Sigmoid colon (tissue), 7 donors: ENCODE measurements around the gene HELLS. TPM values are rescaled to one million over a fixed set of nuclear protein-coding genes. Genes with fewer than 3 reads are reported as not detected.
"Not testable (repeated sequence)": the region's sequence is repeated elsewhere in the genome, so short reads cannot be mapped to it uniquely, and the experiment has no call there.

ENCODE experiments used
- DNase-seq: peaks from one replicate; pipeline ENCODE4 v3.0.0-alpha.2; 2019
- H3K27ac ChIP-seq, 4 donors: fragments of 200-600 bp; sonication (generic); one replicate each; pipeline ENCODE4 v1.5.1; 2016 to 2019; ENCODE audit warnings: mild to moderate bottlenecking in 1 of 4
- H3K27me3 ChIP-seq, 3 donors: fragments of 200-600 bp; sonication (generic); one replicate each; pipeline ENCODE4 v1.5.1; 2019; ENCODE audit warnings: mild to moderate bottlenecking in 1 of 3
- H3K36me3 ChIP-seq, 4 donors: fragments of 200-600 bp; sonication (generic); one replicate each; pipeline ENCODE4 v1.5.1; 2016 to 2019
- H3K4me1 ChIP-seq, 4 donors: fragments of 200-600 bp; sonication (generic); one replicate each; pipeline ENCODE4 v1.5.1; 2017 to 2019
- H3K4me3 ChIP-seq, 4 donors: fragments of 200-600 bp; sonication (generic); one replicate each; pipeline ENCODE4 v1.5.1; 2017 to 2019; ENCODE audit warnings: mild to moderate bottlenecking in 2 of 4, moderate library complexity in 1 of 4
- H3K9me3 ChIP-seq, 4 donors: fragments of 200-600 bp in 3 of 4; sonication (generic) in 3 of 4; one replicate each; pipeline versions ENCODE4 v1.5.1 to v1.6.1; 2013 to 2019
- CTCF ChIP-seq, 4 experiments: fragments of 450-650 bp in 3 of 4; fragments of 200-600 bp in 1 of 4; IDR thresholded peaks; one replicate each; pipeline ENCODE4 v1.5.1; 2016 to 2019; ENCODE audit warnings: antibody characterized with exemption in 4 of 4, mild to moderate bottlenecking in 3 of 4, moderate library complexity in 2 of 4
- EP300 ChIP-seq, 4 donors: sonication (generic); formaldehyde crosslinking; IDR thresholded peaks; one replicate each; pipeline ENCODE4 v1.6.1; 2017; ENCODE audit warnings: antibody characterized with exemption in 4 of 4
- POLR2A ChIP-seq, 2 donors: fragments of 450-650 bp; IDR thresholded peaks; one replicate each; pipeline ENCODE4 v1.6.1; 2016; ENCODE audit warnings: antibody characterized with exemption in 2 of 2, mild to moderate bottlenecking in 2 of 2, moderate library complexity in 2 of 2
- POLR2AphosphoS5 ChIP-seq, 4 donors: sonication (generic); formaldehyde crosslinking; IDR thresholded peaks; one replicate each; pipeline ENCODE4 v1.6.1; 2017; ENCODE audit warnings: antibody characterized with exemption in 4 of 4
- WGBS, 2 donors: extraction: QIAGEN DNeasy Blood & Tissue Kit; methylation state at CpG; one replicate each; pipeline ENCODE4 v1.1.7; 2013; 5-methylcytosine and 5-hydroxymethylcytosine counted together
- intact Hi-C: fragments of 100-400 bp; cut with DNase I; formaldehyde crosslinking; loops from one replicate; pipeline ENCODE4 v1.15.1; 2023
- polyA plus RNA-seq, 3 donors: library from polyadenylated mRNA; stranded (reverse); fragments of 200-250 nt; gene quantifications; one replicate each; pipeline ENCODE4 v1.2.3, GENCODE V29; 2013
- total RNA-seq, 4 donors: library from RNA; depleted of rRNA; stranded (reverse); fragments of >200 nt; gene quantifications; one replicate each; pipeline ENCODE4 v1.1.0, GENCODE V29; 2016
- donor health status: healthy with polysubstance abuse.
- donor health status: Bipolar disorder and iron deficiency.
- donor health status: healthy.

Gene HELLS
- total and polyA plus RNA-seq, 7 donors, result 0.99 to 11.8 (median 1.6) TPM

DNA sequence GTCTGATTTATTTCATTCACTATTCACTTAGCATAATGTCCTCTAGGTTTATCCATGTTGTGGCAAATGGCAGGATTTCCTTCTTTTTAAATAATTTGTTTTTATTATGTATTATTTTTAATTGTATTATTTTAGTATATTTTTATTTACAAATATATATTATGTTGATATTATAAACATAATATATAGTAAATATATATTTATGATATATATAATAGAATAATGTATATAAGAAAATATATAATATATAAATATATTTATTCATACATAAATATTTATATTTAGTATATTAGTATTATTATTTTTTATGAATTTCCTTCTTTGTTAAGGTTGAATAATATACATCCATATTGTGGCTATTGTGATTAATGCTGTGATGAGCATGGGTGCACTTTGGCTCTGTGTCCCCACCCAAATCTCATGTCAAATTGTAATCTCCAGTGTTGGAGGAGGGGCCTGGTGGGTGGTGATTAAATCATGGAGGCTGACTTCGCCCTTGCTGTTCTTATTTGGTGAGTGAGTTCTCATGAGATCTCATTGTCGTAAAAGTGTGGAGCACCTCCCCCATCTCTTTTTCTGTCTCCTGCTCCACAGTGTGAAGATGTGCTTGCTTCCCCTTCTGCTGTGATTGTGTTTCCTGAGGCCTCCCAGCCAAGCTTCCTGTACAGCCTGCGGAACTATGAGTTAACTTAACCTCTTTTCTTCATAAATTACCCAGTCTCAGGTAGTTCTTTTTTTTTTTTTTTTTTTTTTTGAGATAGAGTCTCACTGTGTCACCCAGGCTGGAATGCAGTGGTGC is 85.7 kb downstream of the HELLS start:
- Histone ChIP-seq H3K4me1 (no peaks in the 10 kb centered on the region), H3K27ac (no peak overlapping the region), H3K36me3 (no peaks in the 10 kb centered on the region), H3K4me3 (no peak overlapping the region), H3K27me3 (no peaks in the 10 kb centered on the region), H3K9me3 (no peaks in the 10 kb centered on the region)
- WGBS, 2 donors, result 62 to 92% methylated on average over 3 of the region's 3 CpGs
- intact Hi-C loops, result no loop called here
- TF ChIP-seq EP300 (IDR thresholded peaks at IDR 0.05) (no peak), POLR2A (IDR thresholded peaks at IDR 0.05) (no peak), POLR2AphosphoS5 (IDR thresholded peaks at IDR 0.05) (no peak), CTCF (IDR thresholded peaks at IDR 0.05) (no peak)
- DNase-seq, result no peak

DNA sequence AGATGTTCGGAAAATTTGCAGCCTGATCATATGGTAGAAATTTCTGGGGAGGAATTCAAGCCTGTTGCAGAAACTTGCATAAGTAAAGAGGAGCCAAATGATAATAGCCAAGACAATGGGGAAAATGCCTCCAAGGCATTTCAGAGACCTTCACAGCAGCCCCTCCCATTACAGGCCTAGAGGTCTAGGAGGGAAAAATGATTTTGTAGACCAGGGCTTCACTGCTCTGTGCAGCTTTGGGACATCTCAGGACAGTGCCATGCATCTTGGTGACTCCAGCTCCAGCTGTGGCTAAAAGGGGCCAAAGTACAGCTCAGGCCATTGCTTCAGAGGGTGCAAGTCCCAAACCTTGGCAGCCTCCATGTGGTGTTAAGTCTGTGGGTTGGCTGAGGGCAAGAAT is 87.4 kb downstream of the HELLS start:
- no peak for TF ChIP-seq EP300 (IDR thresholded peaks at IDR 0.05)
- no peak for TF ChIP-seq CTCF (IDR thresholded peaks at IDR 0.05)
- no peak for TF ChIP-seq POLR2A (IDR thresholded peaks at IDR 0.05)
- no peak for TF ChIP-seq POLR2AphosphoS5 (IDR thresholded peaks at IDR 0.05)
- DNase-seq, result no peak
- H3K27me3 ChIP-seq, result no peaks in the 10 kb centered on the region
- no peak overlapping the region for H3K27ac ChIP-seq
- no peaks in the 10 kb centered on the region for H3K9me3 ChIP-seq
- no peaks in the 10 kb centered on the region for H3K4me1 ChIP-seq
- WGBS, 2 donors, result 96 to 99% methylated on average over 1 of the region's 1 CpG
- intact Hi-C loops, result no loop called here
- no peaks in the 10 kb centered on the region for H3K36me3 ChIP-seq
- H3K4me3 ChIP-seq, result no peak overlapping the region

DNA sequence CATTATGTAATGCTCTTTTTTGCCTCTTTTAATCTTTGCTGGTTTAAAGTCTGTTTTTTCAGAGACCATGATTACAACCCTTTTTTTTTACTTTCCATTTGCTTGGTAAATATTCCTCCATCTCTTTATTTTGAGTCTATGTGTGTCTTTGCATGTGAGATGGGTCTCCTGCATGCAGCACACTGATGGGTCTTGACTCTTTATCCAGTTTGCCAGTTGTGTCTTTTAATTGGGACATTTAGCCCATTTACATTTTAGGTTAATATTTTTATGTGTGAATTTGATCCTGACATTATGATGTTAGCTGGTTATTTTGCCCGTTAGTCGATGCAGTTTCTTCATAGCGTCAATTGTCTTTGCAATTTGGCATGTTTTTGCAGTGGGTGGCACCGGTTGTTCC is 92.5 kb downstream of the HELLS start:
- H3K27ac ChIP-seq, intact Hi-C loops, H3K27me3 ChIP-seq, H3K4me3 ChIP-seq, H3K36me3 ChIP-seq, H3K9me3 ChIP-seq, DNase-seq, H3K4me1 ChIP-seq: not testable (repeated sequence)
- WGBS, 2 donors, result 98 to 99% methylated on average over 4 of the region's 4 CpGs

DNA sequence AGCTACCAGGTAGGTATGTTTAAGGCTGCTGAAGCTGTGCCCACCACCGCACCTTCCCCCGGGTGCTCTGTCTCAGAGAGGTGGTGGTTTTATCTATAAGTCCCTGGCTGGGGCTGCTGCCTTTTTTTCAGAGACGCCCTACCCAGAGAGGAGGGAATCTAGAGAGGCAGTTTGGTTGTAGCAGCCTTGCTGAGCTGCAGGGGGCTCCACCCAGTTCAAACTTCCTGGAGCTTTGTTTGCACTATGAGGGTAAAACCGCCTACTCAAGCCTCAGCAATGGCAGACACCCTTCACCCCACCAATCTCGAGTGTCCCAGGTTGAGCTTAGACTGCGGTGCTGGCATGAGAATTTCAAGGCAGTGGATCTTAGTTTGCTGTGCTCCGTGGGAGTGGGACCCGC is 94.3 kb downstream of the HELLS start:
- Histone ChIP-seq H3K4me1 (no peaks in the 10 kb centered on the region), H3K27ac (no peak overlapping the region), H3K4me3 (no peak overlapping the region), H3K9me3 (peaks cover 0 to 8% (median 3%) of the 10 kb centered on the region in 4 donors), H3K36me3 (no peaks in the 10 kb centered on the region), H3K27me3 (no peaks in the 10 kb centered on the region)
- DNase-seq, result no peak
- WGBS, 2 donors, result 92 to 96% methylated on average over 8 of the region's 8 CpGs
- intact Hi-C loops, result no loop called here
- no peak for TF ChIP-seq POLR2A (IDR thresholded peaks at IDR 0.05)
- no peak for TF ChIP-seq POLR2AphosphoS5 (IDR thresholded peaks at IDR 0.05)
- TF ChIP-seq EP300 (IDR thresholded peaks at IDR 0.05), result no peak
- no peak for TF ChIP-seq CTCF (IDR thresholded peaks at IDR 0.05)

DNA sequence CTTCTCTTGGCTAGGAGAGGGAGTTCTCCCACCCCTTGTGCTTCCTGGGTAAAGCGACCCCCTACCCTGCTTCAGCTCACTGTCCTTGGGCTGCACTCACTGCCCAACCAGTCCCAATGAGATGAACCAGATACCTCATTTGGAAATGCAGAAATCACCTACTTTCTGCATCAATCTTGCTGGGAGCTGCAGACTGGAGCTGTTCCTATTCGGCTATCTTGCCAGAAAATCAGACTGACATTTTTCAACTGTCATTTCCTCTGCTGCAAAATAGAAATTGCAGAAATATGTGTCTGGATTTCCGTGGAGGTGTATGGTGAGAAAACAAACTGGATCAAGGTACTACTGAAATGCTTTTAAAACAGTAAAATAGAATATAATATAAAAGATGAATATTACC is 95.0 kb downstream of the HELLS start:
- WGBS, 2 donors, result 55 to 87% methylated on average over 3 of the region's 3 CpGs
- no peak for DNase-seq
- intact Hi-C loops, result no loop called here

More for the DNA sequence above, 95.0 kb downstream of the HELLS start:
- Histone ChIP-seq H3K4me1 (no peaks in the 10 kb centered on the region), H3K9me3 (peaks cover 0 to 8% (median 3%) of the 10 kb centered on the region in 4 donors), H3K4me3 (no peak overlapping the region), H3K27ac (no peak overlapping the region), H3K36me3 (no peaks in the 10 kb centered on the region), H3K27me3 (no peaks in the 10 kb centered on the region)
- TF ChIP-seq POLR2A (IDR thresholded peaks at IDR 0.05) (no peak), CTCF (IDR thresholded peaks at IDR 0.05) (no peak), EP300 (IDR thresholded peaks at IDR 0.05) (no peak), POLR2AphosphoS5 (IDR thresholded peaks at IDR 0.05) (no peak)
